ENCODE results near the gene NPAS3.

Gene NPAS3

GRCh38 chr14:33740531-33740930 is 801.9 kb downstream of the NPAS3 start:
- H3K4me1 ChIP-seq (ENCODE audit: insufficient read depth, low read length) = peaks cover 20% of the 10 kb centered on the region
- no peaks in the 10 kb centered on the region for H3K36me3 ChIP-seq (ENCODE audit: insufficient read depth, low read length)
- WGBS = over 99% methylated on average over 5 of the region's 5 CpGs
- H3K27me3 ChIP-seq (ENCODE audit: insufficient read depth, low read length) = no peaks in the 10 kb centered on the region
- H3K9me3 ChIP-seq (ENCODE audit: insufficient read depth, low read depth, low read length) = peaks cover 7% of the 10 kb centered on the region; the same call in 1 of the 2 replicates
- H3K4me3 ChIP-seq (ENCODE audit: low read length) = no peak overlapping the region
- H3K27ac ChIP-seq (ENCODE audit: low read depth, low read length) = no peak overlapping the region
- H3K9ac ChIP-seq (ENCODE audit: low read depth, low read length) = no peak overlapping the region

DNA sequence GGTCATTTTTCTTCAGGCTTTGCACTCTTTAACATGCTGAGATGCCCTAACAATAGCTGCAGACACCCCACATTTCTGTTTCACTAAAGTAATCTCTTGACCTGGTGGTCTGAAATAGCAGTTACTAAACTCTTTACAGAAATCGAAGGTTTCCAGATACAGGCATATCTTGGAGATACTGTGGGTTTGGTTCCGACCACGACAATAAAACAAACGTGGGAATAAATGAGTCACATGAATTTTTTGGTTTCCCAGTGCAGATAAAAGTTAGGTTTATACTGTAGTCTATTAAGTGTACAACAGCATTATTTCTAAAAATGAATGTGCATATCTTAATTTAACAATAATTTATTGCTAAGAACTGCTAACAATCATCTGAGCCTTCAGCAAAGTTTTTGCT is 803.5 kb downstream of the NPAS3 start:
- 93% methylated on average over 4 of the region's 4 CpGs for WGBS

GRCh38 chr14:33745163-33745562 is 806.5 kb downstream of the NPAS3 start:
- no peak overlapping the region for H3K4me3 ChIP-seq (ENCODE audit: low read length)
- no peak overlapping the region for H3K27ac ChIP-seq (ENCODE audit: low read depth, low read length)
- H3K36me3 ChIP-seq (ENCODE audit: insufficient read depth, low read length) = no peaks in the 10 kb centered on the region
- H3K9me3 ChIP-seq (ENCODE audit: insufficient read depth, low read depth, low read length) = peaks cover 7% of the 10 kb centered on the region; the same call in 1 of the 2 replicates
- WGBS = 93% methylated on average over 6 of the region's 6 CpGs
- H3K27me3 ChIP-seq (ENCODE audit: insufficient read depth, low read length) = no peaks in the 10 kb centered on the region
- H3K9ac ChIP-seq (ENCODE audit: low read depth, low read length) = no peak overlapping the region
- H3K4me1 ChIP-seq (ENCODE audit: insufficient read depth, low read length) = no peaks in the 10 kb centered on the region

More for the DNA sequence above, 803.5 kb downstream of the NPAS3 start:
- 0 out of 2 replicates have a peak, but pooled peaks cover 8% of the 10 kb centered on the region for H3K4me1 ChIP-seq (ENCODE audit: insufficient read depth, low read length)
- H3K9me3 ChIP-seq (ENCODE audit: insufficient read depth, low read depth, low read length) = peaks cover 7% of the 10 kb centered on the region; the same call in 1 of the 2 replicates
- no peak overlapping the region for H3K4me3 ChIP-seq (ENCODE audit: low read length)
- H3K27ac ChIP-seq (ENCODE audit: low read depth, low read length) = no peak overlapping the region
- H3K36me3 ChIP-seq (ENCODE audit: insufficient read depth, low read length) = no peaks in the 10 kb centered on the region
- H3K9ac ChIP-seq (ENCODE audit: low read depth, low read length) = no peak overlapping the region
- no peaks in the 10 kb centered on the region for H3K27me3 ChIP-seq (ENCODE audit: insufficient read depth, low read length)

DNA sequence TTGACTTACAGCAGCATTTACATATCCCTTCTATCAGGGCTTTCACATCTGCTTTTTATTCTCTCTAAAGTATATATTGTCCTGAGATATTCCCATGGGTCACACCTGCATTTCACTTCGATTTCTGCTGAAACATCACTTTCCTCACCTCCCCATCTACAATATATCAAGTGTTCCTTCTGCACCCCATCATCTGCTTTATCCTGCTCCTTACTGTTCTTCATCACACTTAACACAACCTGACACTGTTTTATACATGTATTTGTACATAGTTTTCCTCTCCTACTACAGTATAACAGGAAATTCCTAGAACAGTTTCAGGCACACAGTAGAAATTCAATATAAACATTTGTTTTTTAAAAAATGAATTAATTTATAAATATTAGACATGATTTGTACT is 809.1 kb downstream of the NPAS3 start:
- H3K9ac ChIP-seq (ENCODE audit: low read depth, low read length) = no peak overlapping the region
- peaks cover 7% of the 10 kb centered on the region; the same call in 1 of the 2 replicates for H3K9me3 ChIP-seq (ENCODE audit: insufficient read depth, low read depth, low read length)
- H3K27ac ChIP-seq (ENCODE audit: low read depth, low read length) = no peak overlapping the region
- no peaks in the 10 kb centered on the region for H3K27me3 ChIP-seq (ENCODE audit: insufficient read depth, low read length)
- no peaks in the 10 kb centered on the region for H3K4me1 ChIP-seq (ENCODE audit: insufficient read depth, low read length)
- H3K4me3 ChIP-seq (ENCODE audit: low read length) = no peak overlapping the region
- no peaks in the 10 kb centered on the region for H3K36me3 ChIP-seq (ENCODE audit: insufficient read depth, low read length)
- WGBS = 88% methylated on average over 1 of the region's 1 CpG

DNA sequence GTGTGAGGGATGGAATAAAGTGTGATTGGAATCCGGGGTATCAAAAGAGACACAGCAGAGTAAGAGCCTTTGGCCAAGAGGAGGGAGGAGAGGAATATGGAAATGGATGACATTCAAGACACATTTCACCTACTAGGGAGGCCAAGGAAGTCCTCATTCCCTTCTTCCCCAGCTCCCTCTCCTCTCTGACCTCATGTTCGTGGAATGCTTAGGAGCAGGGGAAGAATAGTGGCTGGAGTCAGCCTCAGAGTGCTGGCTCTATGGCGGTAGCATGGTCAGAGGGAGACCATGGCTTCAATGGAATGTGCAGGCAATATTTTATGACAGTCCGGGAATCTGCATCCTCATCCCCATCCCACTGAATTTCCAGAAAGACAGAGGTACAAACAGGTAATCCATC is 815.6 kb downstream of the NPAS3 start:
- Histone ChIP-seq H3K36me3 (ENCODE audit: insufficient read depth, low read length) (no peaks in the 10 kb centered on the region), H3K27ac (ENCODE audit: low read depth, low read length) (no peak overlapping the region), H3K4me3 (ENCODE audit: low read length) (no peak overlapping the region), H3K9me3 (ENCODE audit: insufficient read depth, low read depth, low read length) (no peaks in the 10 kb centered on the region), H3K27me3 (ENCODE audit: insufficient read depth, low read length) (no peaks in the 10 kb centered on the region), H3K9ac (ENCODE audit: low read depth, low read length) (no peak overlapping the region), H3K4me1 (ENCODE audit: insufficient read depth, low read length) (peaks cover 10% of the 10 kb centered on the region; the same call in 1 of the 2 replicates)
- 58% methylated on average over 4 of the region's 4 CpGs for WGBS

DNA sequence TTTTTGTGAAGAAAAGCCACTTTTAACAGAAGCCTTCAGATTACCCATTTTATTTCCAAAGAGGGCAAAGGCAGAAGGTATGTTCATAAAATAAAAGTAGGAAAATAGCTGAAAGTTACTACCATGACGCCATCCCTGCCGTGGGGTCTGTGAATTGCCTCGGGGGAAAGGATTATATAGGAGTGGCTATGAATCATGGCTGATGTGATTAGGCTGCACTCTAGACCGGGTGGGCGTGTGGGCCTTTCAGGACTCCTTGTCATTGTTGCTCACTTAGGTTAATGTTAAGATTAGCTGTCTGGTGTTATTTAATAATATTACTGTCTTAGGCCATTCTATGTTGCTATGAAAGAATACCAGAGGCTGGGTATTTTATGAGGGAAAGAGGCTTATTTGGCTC is 816.7 kb downstream of the NPAS3 start:
- Histone ChIP-seq H3K27ac (ENCODE audit: low read depth, low read length) (no peak overlapping the region), H3K9ac (ENCODE audit: low read depth, low read length) (no peak overlapping the region), H3K9me3 (ENCODE audit: insufficient read depth, low read depth, low read length) (no peaks in the 10 kb centered on the region), H3K27me3 (ENCODE audit: insufficient read depth, low read length) (no peaks in the 10 kb centered on the region), H3K4me3 (ENCODE audit: low read length) (no peak overlapping the region), H3K36me3 (ENCODE audit: insufficient read depth, low read length) (no peaks in the 10 kb centered on the region), H3K4me1 (ENCODE audit: insufficient read depth, low read length) (peaks cover 10% of the 10 kb centered on the region; the same call in 1 of the 2 replicates)
- 95% methylated on average over 5 of the region's 5 CpGs for WGBS

DNA sequence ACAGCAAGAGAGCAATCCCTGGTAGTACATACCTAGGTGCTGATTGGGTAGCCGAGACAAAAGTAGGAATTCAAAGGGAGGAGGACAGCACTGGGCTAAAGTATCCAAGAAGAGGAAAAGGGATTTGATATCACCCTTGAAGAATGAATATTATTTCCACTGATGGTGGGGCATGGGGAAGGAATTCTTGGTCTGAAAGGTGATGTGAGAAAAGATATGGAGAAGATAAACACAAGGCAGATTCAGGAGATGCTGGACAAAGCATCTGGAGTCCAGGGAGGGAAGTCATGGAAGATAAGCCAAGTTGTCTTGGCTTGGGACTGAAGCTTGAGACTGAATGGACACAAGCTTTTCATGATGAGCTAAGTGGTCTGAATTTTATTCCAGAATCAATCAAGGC is 818.2 kb downstream of the NPAS3 start:
- H3K27ac ChIP-seq (ENCODE audit: low read depth, low read length) = no peak overlapping the region
- no peaks in the 10 kb centered on the region for H3K9me3 ChIP-seq (ENCODE audit: insufficient read depth, low read depth, low read length)
- 88% methylated on average over 1 of the region's 1 CpG for WGBS
- H3K9ac ChIP-seq (ENCODE audit: low read depth, low read length) = no peak overlapping the region
- H3K4me3 ChIP-seq (ENCODE audit: low read length) = no peak overlapping the region
- no peaks in the 10 kb centered on the region for H3K27me3 ChIP-seq (ENCODE audit: insufficient read depth, low read length)
- peaks cover 10% of the 10 kb centered on the region; the same call in 1 of the 2 replicates for H3K4me1 ChIP-seq (ENCODE audit: insufficient read depth, low read length)
- H3K36me3 ChIP-seq (ENCODE audit: insufficient read depth, low read length) = no peaks in the 10 kb centered on the region

DNA sequence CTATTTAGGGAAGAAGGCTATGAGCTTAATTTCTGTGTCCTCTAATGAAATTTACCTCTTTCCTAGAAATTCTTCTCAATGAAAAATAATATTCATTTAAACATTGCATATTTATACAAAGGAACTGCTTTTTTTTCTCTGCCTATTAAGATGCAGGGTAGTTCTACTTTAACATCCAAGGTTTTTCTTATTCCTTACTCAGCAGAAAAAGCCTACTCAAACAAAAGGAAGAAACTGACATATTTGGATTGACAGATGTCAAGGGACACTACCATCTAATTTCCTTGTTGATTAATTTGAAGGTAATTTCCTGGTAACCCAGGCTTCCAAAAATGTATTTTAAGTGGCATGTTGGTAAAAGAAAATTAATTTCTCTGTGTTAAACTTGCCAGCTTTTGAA is 819.9 kb downstream of the NPAS3 start:
- Histone ChIP-seq H3K4me3 (ENCODE audit: low read length) (no peak overlapping the region), H3K27ac (ENCODE audit: low read depth, low read length) (no peak overlapping the region), H3K9ac (ENCODE audit: low read depth, low read length) (no peak overlapping the region), H3K36me3 (ENCODE audit: insufficient read depth, low read length) (no peaks in the 10 kb centered on the region), H3K27me3 (ENCODE audit: insufficient read depth, low read length) (no peaks in the 10 kb centered on the region), H3K9me3 (ENCODE audit: insufficient read depth, low read depth, low read length) (no peaks in the 10 kb centered on the region), H3K4me1 (ENCODE audit: insufficient read depth, low read length) (peaks cover 20% of the 10 kb centered on the region; the same call in 1 of the 2 replicates)

DNA sequence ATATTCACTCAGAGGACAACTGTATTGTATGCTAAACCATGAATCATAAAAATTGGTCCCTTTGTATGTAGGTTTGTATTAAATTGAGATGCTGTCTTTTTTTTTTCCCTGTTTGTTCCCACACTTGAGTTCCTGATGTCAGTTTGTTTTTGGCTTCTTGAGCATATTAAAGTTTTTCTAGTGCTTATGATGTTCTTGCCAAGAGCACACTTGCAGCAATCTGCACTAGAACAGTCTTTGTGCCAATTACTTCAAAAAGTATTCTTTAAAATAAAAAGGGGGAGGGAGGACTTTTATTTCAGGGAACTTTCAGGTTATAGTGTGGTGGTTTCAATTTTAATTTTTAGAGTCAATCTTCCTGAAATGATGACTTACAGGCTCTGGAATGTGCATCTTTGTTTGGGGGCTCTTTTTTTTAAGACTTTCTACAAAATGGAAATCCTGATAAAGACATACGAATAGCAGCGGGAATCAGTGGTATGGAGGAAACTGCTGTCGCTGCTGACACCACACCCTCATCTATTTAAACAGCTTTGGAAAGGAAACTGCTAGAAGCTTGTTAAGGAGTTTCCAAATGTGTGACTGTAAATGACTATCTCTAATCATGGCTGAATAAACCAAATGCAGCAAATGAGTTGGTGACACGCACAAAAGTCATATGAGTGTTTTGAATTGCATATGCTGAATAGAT is 823.6 kb downstream of the NPAS3 start:
- H3K9ac ChIP-seq (ENCODE audit: low read depth, low read length) = no peak overlapping the region
- H3K9me3 ChIP-seq (ENCODE audit: insufficient read depth, low read depth, low read length) = no peaks in the 10 kb centered on the region
- peaks cover 42% of the 10 kb centered on the region for H3K4me1 ChIP-seq (ENCODE audit: insufficient read depth, low read length)
- H3K36me3 ChIP-seq (ENCODE audit: insufficient read depth, low read length) = no peaks in the 10 kb centered on the region
- H3K4me3 ChIP-seq (ENCODE audit: low read length) = no peak overlapping the region
- no peaks in the 10 kb centered on the region for H3K27me3 ChIP-seq (ENCODE audit: insufficient read depth, low read length)
- WGBS = 87% methylated on average over 3 of the region's 4 CpGs
- H3K27ac ChIP-seq (ENCODE audit: low read depth, low read length) = no peak overlapping the region

DNA sequence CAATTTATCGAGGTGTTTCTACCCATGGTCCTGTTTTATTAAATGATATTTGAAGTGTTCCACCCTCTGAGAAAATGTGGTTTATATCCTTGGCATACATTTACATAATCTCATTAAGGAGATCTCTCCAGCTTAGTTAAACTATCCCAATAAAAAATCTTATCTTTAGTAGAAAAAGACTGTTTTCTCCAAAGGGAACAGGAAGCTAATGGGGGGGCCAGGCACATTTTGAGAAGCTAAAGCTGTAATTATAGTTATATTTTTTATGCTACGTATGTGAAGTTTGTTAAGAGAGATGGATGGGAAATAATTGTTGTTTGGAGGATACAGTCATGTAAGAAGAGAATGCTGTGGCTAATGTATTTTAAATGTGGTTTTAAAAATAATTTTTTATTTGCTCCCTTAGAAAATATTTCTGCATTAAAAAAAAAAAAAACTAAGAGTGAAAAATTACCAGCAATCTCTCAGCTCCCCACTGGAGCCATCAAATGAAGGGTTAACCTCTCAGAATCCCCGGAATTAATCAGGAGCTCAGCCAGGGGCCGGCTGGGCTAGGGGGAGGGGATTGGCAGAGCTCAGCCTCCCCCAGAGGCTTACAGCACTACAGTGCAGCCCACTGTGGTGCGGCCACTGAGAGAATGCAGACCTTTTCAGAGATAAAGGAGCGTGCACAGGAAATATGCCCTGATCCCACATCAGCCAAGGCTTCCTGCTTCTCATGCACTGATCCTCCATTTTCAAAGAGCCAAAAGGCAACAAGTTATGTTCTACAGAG is 826.4 kb downstream of the NPAS3 start:
- Histone ChIP-seq H3K36me3 (ENCODE audit: insufficient read depth, low read length) (no peaks in the 10 kb centered on the region), H3K9ac (ENCODE audit: low read depth, low read length) (no peak overlapping the region), H3K27ac (ENCODE audit: low read depth, low read length) (peak overlapping the region; percentile 46), H3K27me3 (ENCODE audit: insufficient read depth, low read length) (no peaks in the 10 kb centered on the region), H3K9me3 (ENCODE audit: insufficient read depth, low read depth, low read length) (no peaks in the 10 kb centered on the region), H3K4me1 (ENCODE audit: insufficient read depth, low read length) (peaks cover 42% of the 10 kb centered on the region), H3K4me3 (ENCODE audit: low read length) (no peak overlapping the region)
- 28% methylated on average over 6 of the region's 6 CpGs for whole genome bisulfite sequencing

DNA sequence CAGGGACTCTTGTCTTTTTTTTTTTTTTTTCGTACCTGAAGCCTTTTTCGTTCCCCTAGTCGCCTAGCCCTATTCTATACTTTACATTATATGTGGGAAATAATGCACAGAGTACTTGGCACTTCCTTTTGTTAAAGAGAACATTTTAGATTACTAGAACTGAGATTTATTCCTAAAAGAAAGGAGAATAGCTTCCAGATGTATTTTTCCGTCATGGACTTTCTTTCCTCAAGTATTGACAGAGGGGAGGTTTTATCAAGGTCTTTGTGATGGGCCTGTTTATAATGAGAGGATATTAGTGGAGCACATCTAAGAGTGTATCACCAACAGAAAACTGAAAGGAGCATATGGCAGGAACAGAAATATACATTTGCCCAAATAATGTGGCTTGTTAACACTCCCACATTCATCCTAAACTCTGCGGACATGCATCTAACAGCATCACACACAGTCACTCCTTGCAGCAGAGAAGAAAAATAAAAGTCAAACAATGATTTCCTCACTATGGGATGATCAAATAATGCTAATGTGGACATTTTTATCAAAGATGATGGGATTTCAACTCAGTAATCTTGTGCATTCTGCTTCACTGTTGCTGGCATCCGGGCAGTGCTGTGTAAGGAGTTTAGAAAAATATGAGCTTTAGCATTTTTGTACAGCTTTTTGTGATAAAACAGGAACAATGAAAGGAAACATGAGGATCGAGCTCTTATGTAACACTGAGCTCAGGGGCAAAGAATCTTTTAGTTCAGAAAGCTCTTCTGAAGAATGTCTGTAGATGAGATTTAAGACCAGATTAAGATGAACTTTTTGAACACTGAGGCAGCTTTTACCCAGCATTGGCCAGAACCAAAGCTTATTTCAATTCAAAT is 829.1 kb downstream of the NPAS3 start:
- H3K27ac ChIP-seq (ENCODE audit: low read depth, low read length) = no peak overlapping the region
- peaks cover 33% of the 10 kb centered on the region for H3K4me1 ChIP-seq (ENCODE audit: insufficient read depth, low read length)
- no peaks in the 10 kb centered on the region for H3K27me3 ChIP-seq (ENCODE audit: insufficient read depth, low read length)
- H3K9ac ChIP-seq (ENCODE audit: low read depth, low read length) = no peak overlapping the region
- H3K36me3 ChIP-seq (ENCODE audit: insufficient read depth, low read length) = no peaks in the 10 kb centered on the region
- WGBS = 93% methylated on average over 4 of the region's 7 CpGs
- no peaks in the 10 kb centered on the region for H3K9me3 ChIP-seq (ENCODE audit: insufficient read depth, low read depth, low read length)
- H3K4me3 ChIP-seq (ENCODE audit: low read length) = no peak overlapping the region

Data from HUES64 (cell line).